Caco-2 (cell line): ENCODE data around the gene CEP20. TPM values are rescaled to one million over a fixed set of nuclear protein-coding genes. Genes with fewer than 3 reads are reported as not detected.

Experiments used
- BruUV-seq: library from RNA; stranded (reverse); fragments of 400-500 nt; replicated peaks from 2 replicates; lab custom pipeline; 2021; lab: Mats Ljungman, UMichigan
- CTCF ChIA-PET: fragments of 300-600 bp; sonication (Branson Sonifier 250); formaldehyde crosslinking; loops from one replicate; lab custom pipeline; 2022; ENCODE audit warnings: antibody characterized with exemption; lab: Charles Lee
- POLR2A ChIA-PET: fragments of 300-600 bp; sonication (Branson Sonifier 250); formaldehyde crosslinking; loops from one replicate; lab custom pipeline; 2022; ENCODE audit warnings: antibody characterized with exemption; lab: Charles Lee
- DNase-seq, 2 experiments: peaks; one replicate each; pipeline versions ENCODE4 v3.0.0 to v3.0.0-alpha.2; 2020 to 2022
- H3K27me3 ChIP-seq: replicated peaks from 2 replicates; pipeline ENCODE4 v1.6.0; 2011; ENCODE audit warnings: low read length; ENCODE audit not compliant: control insufficient read depth, insufficient read depth
- H3K36me3 ChIP-seq: 2 replicates; pipeline ENCODE4 v1.5.1; 2011; ENCODE audit warnings: low read length; ENCODE audit not compliant: control insufficient read depth, insufficient read depth
- H3K4me1 ChIP-seq: fragments of 250-450 bp; sonication (Bioruptor Pico); 2 replicates; pipeline ENCODE4 v1.5.1; 2020; ENCODE audit warnings: mild to moderate bottlenecking
- H3K4me3 ChIP-seq: 2 replicates; pipeline ENCODE4 v1.5.1; 2011; ENCODE audit warnings: low read depth, mild to moderate bottlenecking, control low read depth, low read length
- H3K9me3 ChIP-seq: fragments of 250-450 bp; sonication (Bioruptor Pico); 2 replicates; pipeline ENCODE4 v1.5.1; 2020; ENCODE audit warnings: mild to moderate bottlenecking, moderate library complexity
- H3K27ac Mint-ChIP-seq: one replicate; pipeline ENCODE4 v1.8.0; 2022; ENCODE audit warnings: mixed read lengths; ENCODE audit not compliant: unreplicated experiment
- H3K27me3 Mint-ChIP-seq: one replicate; pipeline ENCODE4 v1.8.0; 2022; ENCODE audit warnings: mixed read lengths; ENCODE audit not compliant: insufficient read depth, unreplicated experiment
- H3K36me3 Mint-ChIP-seq: one replicate; pipeline ENCODE4 v1.8.0; 2022; ENCODE audit warnings: mild to moderate bottlenecking, mixed read lengths; ENCODE audit not compliant: insufficient read depth, unreplicated experiment
- H3K4me1 Mint-ChIP-seq: one replicate; pipeline ENCODE4 v1.8.0; 2022; ENCODE audit warnings: low read depth, mixed read lengths; ENCODE audit not compliant: unreplicated experiment
- H3K4me3 Mint-ChIP-seq: one replicate; pipeline ENCODE4 v1.8.0; 2022; ENCODE audit warnings: mild to moderate bottlenecking, moderate library complexity, mixed read lengths; ENCODE audit not compliant: unreplicated experiment
- H3K9me3 Mint-ChIP-seq: one replicate; pipeline ENCODE4 v1.8.0; 2022; ENCODE audit warnings: mixed read lengths; ENCODE audit not compliant: unreplicated experiment
- CTCF ChIP-seq, 2 experiments: fragments of 200-600 bp in 1 of 2; IDR thresholded peaks; 1 replicate in 1 of 2; 2 replicates in 1 of 2; pipeline versions ENCODE4 v1.5.1 to v1.8.0; 2011 to 2022; ENCODE audit warnings: antibody characterized with exemption in 1 of 2, control low read depth in 1 of 2, inconsistent platforms in 1 of 2, low read depth in 1 of 2, low read length in 1 of 2, mild to moderate bottlenecking in 1 of 2, moderate library complexity in 1 of 2; ENCODE audit not compliant: insufficient read depth in 1 of 2, severe bottlenecking in 1 of 2, unreplicated experiment in 1 of 2
- intact Hi-C: fragments of 100-400 bp; cut with micrococcal nuclease; formaldehyde crosslinking; loops from one replicate; pipeline ENCODE4 v1.10.0; 2022; ENCODE audit not compliant: unreplicated experiment
- total RNA-seq: library from RNA; stranded (reverse); gene quantifications from 2 replicates; pipeline ENCODE4 v1.2.3, GENCODE V29; 2022

Gene CEP20
- total RNA-seq, 1 experiment from 2014 or later = 26.0 TPM

- Mint-ChIP-seq H3K27ac (no peak overlapping the region), H3K9me3 (no peaks in the 10 kb centered on the region), H3K27me3 (no peaks in the 10 kb centered on the region), H3K36me3 (peaks cover 15% of the 10 kb centered on the region), H3K4me1 (peaks cover 6% of the 10 kb centered on the region), H3K4me3 (no peak overlapping the region)
- H3K9me3 ChIP-seq = no peaks in the 10 kb centered on the region
- CTCF ChIA-PET = no interaction called here
- peaks cover 4% of the 10 kb centered on the region; the same call in 1 of the 2 replicates for H3K4me1 ChIP-seq
- no peak overlapping the region for H3K4me3 ChIP-seq
- no peaks in the 10 kb centered on the region for H3K36me3 ChIP-seq
- BruUV-seq = no TSS peak
- no peak for DNase-seq
- POLR2A ChIA-PET = no interaction called here
- no peak for TF ChIP-seq CTCF (IDR thresholded peaks at IDR 0.05; ENCODE audit: insufficient read depth in 1 of 2, low read depth in 1 of 2, low read length in 1 of 2, severe bottlenecking in 1 of 2, unreplicated experiment in 1 of 2)
- intact Hi-C loops = no loop called here
- no peaks in the 10 kb centered on the region for H3K27me3 ChIP-seq
These were observed 5.8 kb downstream of the CEP20 start for GRCh38 chr16:15882563-15882962.

GRCh38 chr16:15881794-15882379, 6.5 kb downstream of the CEP20 start:
- intact Hi-C loops = no loop called here
- Histone ChIP-seq H3K27me3 (no peaks in the 10 kb centered on the region), H3K9me3 (no peaks in the 10 kb centered on the region), H3K36me3 (no peaks in the 10 kb centered on the region), H3K4me3 (no peak overlapping the region), H3K4me1 (no peaks in the 10 kb centered on the region; the same call in 1 of the 2 replicates)
- no TSS peak for BruUV-seq
- POLR2A ChIA-PET = no interaction called here
- H3K27ac Mint-ChIP-seq = no peak overlapping the region
- no peak for TF ChIP-seq CTCF (IDR thresholded peaks at IDR 0.05; ENCODE audit: insufficient read depth in 1 of 2, low read depth in 1 of 2, low read length in 1 of 2, severe bottlenecking in 1 of 2, unreplicated experiment in 1 of 2)
- CTCF ChIA-PET = no interaction called here
- H3K4me1 Mint-ChIP-seq = no peaks in the 10 kb centered on the region
- no peak for DNase-seq
- no peaks in the 10 kb centered on the region for H3K27me3 Mint-ChIP-seq
- H3K4me3 Mint-ChIP-seq = no peak overlapping the region
- H3K9me3 Mint-ChIP-seq = no peaks in the 10 kb centered on the region
- H3K36me3 Mint-ChIP-seq = peaks cover 12% of the 10 kb centered on the region

GRCh38 chr16:15880434-15881308, 7.7 kb downstream of the CEP20 start:
- no peak for DNase-seq
- CTCF ChIA-PET = no interaction called here
- intact Hi-C loops = no loop called here
- TF ChIP-seq CTCF (IDR thresholded peaks at IDR 0.05; ENCODE audit: insufficient read depth in 1 of 2, low read depth in 1 of 2, low read length in 1 of 2, severe bottlenecking in 1 of 2, unreplicated experiment in 1 of 2) = no peak
- Histone ChIP-seq H3K4me3 (no peak overlapping the region), H3K27me3 (no peaks in the 10 kb centered on the region), H3K36me3 (no peaks in the 10 kb centered on the region), H3K9me3 (no peaks in the 10 kb centered on the region), H3K4me1 (no peaks in the 10 kb centered on the region; the same call in 1 of the 2 replicates)
- H3K27me3 Mint-ChIP-seq = no peaks in the 10 kb centered on the region
- H3K9me3 Mint-ChIP-seq = no peaks in the 10 kb centered on the region
- H3K4me3 Mint-ChIP-seq = no peak overlapping the region
- H3K4me1 Mint-ChIP-seq = no peaks in the 10 kb centered on the region
- peaks cover 19% of the 10 kb centered on the region for H3K36me3 Mint-ChIP-seq
- POLR2A ChIA-PET = no interaction called here
- H3K27ac Mint-ChIP-seq = no peak overlapping the region
- BruUV-seq = no TSS peak
